ENCODE results near the gene UBE2K. TPM values are rescaled to one million over a fixed set of nuclear protein-coding genes. Genes with fewer than 3 reads are reported as not detected.

Gene UBE2K
- total and polyA plus RNA-seq, 2 of the 13 experiments (the other 11 are each of a cell fraction or from before 2014, with no cell fraction given), result 36.2 to 81.0 TPM

DNA sequence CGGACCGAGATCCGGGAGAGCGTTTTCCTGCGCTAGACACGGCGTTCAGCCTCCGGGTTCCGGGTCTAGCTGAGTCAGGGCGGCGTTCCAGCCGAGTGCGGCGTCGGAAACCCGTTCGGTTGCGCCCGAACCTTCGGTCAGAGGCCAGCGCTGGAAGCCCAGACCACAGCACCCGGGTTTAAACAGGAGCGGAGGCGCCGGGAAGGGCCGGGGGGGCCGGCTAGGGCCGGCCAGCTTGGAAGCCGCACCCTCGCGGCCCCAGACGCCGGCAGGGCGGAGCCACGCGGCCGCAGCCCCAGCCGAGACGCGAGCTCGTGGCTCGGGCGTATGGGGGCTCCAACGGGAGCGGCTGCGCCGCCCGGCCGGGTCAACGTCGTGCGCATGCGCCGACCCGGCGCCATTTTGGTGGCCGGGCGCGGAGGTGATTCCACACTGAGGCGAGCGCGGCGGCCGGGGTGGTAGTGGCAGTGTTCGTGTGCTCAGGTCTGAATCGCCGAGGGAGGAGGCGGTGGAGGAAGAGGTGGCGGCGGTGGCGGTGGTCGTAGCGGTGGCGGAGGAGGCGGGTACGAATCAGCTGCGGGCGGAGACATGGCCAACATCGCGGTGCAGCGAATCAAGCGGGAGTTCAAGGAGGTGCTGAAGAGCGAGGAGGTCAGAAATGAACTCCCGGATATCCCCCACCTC lies at the start of gene UBE2K (continued):
- TF ChIP-seq ZNF136 (CRISPR knock-in tag; IDR thresholded peaks at IDR 0.05; ENCODE audit: low read depth), result no peak
- TF ChIP-seq KLF15 (CRISPR knock-in tag; IDR thresholded peaks at IDR 0.05; ENCODE audit: borderline replicate concordance), result 0 out of 2 replicates have a peak, but pooled peaks have one; percentile 55
- peak; percentile 35 for TF ChIP-seq POGZ (CRISPR knock-in tag; IDR thresholded peaks at IDR 0.05)
- TF ChIP-seq MTF2 (CRISPR knock-in tag; IDR thresholded peaks at IDR 0.05; ENCODE audit: borderline replicate concordance), result no peak
- TF ChIP-seq JARID2 (CRISPR knock-in tag; IDR thresholded peaks at IDR 0.05; ENCODE audit: insufficient replicate concordance), result no peak
- TF ChIP-seq ZNF460 (CRISPR knock-in tag; IDR thresholded peaks at IDR 0.05; ENCODE audit: borderline replicate concordance), result peak; percentile 22; the same call in 1 of the 2 replicates
- no peak for TF ChIP-seq CBFB (CRISPR knock-in tag; IDR thresholded peaks at IDR 0.05)
- TF ChIP-seq YEATS4 (CRISPR knock-in tag; IDR thresholded peaks at IDR 0.05; ENCODE audit: borderline replicate concordance), result peak; percentile 50; the same call in 1 of the 2 replicates
- no peak for TF ChIP-seq PCBP2 (optimal IDR thresholded peaks at IDR 0.05; ENCODE audit: low read depth, low read length, poor library complexity, severe bottlenecking)
- no peak for TF ChIP-seq HBP1 (CRISPR knock-in tag; IDR thresholded peaks at IDR 0.05; ENCODE audit: low read depth)
- no peak for TF ChIP-seq SETDB1 (CRISPR knock-in tag; IDR thresholded peaks at IDR 0.05; ENCODE audit: borderline replicate concordance)
- TF ChIP-seq SPEN (CRISPR knock-in tag; IDR thresholded peaks at IDR 0.05; ENCODE audit: low read depth), result peak; percentile 17; the same call in 1 of the 2 replicates
- no peak for TF ChIP-seq NR3C1 (CRISPR knock-in tag; IDR thresholded peaks at IDR 0.05)
- no peak for TF ChIP-seq ZNF7 (CRISPR knock-in tag; IDR thresholded peaks at IDR 0.05)
- no peak for TF ChIP-seq FOXJ3 (CRISPR knock-in tag; IDR thresholded peaks at IDR 0.05; ENCODE audit: borderline replicate concordance)
- TF ChIP-seq ZNF644 (CRISPR knock-in tag; IDR thresholded peaks at IDR 0.05; ENCODE audit: low read depth), result no peak
- TF ChIP-seq ZNF766 (CRISPR knock-in tag; IDR thresholded peaks at IDR 0.05; ENCODE audit: borderline replicate concordance), result no peak
- TF ChIP-seq, protein P1, sequence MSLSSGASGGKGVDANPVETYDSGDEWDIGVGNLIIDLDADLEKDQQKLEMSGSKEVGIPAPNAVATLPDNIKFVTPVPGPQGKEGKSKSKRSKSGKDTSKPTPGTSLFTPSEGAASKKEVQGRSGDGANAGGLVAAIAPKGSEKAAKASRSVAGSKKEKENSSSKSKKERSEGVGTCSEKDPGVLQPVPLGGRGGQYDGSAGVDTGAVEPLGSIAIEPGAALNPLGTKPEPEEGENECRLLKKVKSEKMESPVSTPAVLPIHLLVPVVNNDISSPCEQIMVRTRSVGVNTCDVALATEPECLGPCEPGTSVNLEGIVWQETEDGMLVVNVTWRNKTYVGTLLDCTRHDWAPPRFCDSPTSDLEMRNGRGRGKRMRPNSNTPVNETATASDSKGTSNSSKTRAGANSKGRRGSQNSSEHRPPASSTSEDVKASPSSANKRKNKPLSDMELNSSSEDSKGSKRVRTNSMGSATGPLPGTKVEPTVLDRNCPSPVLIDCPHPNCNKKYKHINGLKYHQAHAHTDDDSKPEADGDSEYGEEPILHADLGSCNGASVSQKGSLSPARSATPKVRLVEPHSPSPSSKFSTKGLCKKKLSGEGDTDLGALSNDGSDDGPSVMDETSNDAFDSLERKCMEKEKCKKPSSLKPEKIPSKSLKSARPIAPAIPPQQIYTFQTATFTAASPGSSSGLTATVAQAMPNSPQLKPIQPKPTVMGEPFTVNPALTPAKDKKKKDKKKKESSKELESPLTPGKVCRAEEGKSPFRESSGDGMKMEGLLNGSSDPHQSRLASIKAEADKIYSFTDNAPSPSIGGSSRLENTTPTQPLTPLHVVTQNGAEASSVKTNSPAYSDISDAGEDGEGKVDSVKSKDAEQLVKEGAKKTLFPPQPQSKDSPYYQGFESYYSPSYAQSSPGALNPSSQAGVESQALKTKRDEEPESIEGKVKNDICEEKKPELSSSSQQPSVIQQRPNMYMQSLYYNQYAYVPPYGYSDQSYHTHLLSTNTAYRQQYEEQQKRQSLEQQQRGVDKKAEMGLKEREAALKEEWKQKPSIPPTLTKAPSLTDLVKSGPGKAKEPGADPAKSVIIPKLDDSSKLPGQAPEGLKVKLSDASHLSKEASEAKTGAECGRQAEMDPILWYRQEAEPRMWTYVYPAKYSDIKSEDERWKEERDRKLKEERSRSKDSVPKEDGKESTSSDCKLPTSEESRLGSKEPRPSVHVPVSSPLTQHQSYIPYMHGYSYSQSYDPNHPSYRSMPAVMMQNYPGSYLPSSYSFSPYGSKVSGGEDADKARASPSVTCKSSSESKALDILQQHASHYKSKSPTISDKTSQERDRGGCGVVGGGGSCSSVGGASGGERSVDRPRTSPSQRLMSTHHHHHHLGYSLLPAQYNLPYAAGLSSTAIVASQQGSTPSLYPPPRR (CRISPR knock-in tag; IDR thresholded peaks at IDR 0.05; ENCODE audit: borderline replicate concordance), result no peak
- no peak for TF ChIP-seq BHLHE40 (IDR thresholded peaks at IDR 0.05; ENCODE audit: low read length)
- TF ChIP-seq ZNF761 (CRISPR knock-in tag; conservative IDR thresholded peaks at IDR 0.05), result no peak
- TF ChIP-seq ZNF329 (CRISPR knock-in tag; IDR thresholded peaks at IDR 0.05; ENCODE audit: low read depth), result no peak
- TF ChIP-seq KAT7 (CRISPR knock-in tag; IDR thresholded peaks at IDR 0.05; ENCODE audit: borderline replicate concordance), result peak; percentile 92; the same call in 1 of the 2 replicates
- no peak for TF ChIP-seq SNRNP70 (IDR thresholded peaks at IDR 0.05; ENCODE audit: low read depth, low read length)
- TF ChIP-seq HNF4G (IDR thresholded peaks at IDR 0.05; ENCODE audit: borderline replicate concordance, low read depth, low read length), result no peak
- 0 out of 2 replicates have a peak, but pooled peaks have one; percentile 55 for TF ChIP-seq HNF4G (CRISPR knock-in tag; IDR thresholded peaks at IDR 0.05; ENCODE audit: borderline replicate concordance, low read depth)

Data from HepG2 (cell line).